HG02981 (cell line): ENCODE results near the gene PABPC5.

Experiments
- ATAC-seq: cut with Tn5 transposase; IDR thresholded peaks from one replicate; pipeline ENCODE4 v1.9.1; 2021; ENCODE audit warnings: mild to moderate bottlenecking, moderate library complexity; ENCODE audit not compliant: unreplicated experiment

PABPC5 gene

GRCh38 chrX:91434351-91435168 lies at the start of gene PABPC5:
Gene PABPC5, plus strand, starts transcription at chrX:91434839. Its CDS starts 739 bp downstream, at chrX:91435578.
- no peak for ATAC-seq

- ATAC-seq, result no peak
Observed at GRCh38 chrX:91389026-91389425, 45.6 kb upstream of the PABPC5 start.

DNA sequence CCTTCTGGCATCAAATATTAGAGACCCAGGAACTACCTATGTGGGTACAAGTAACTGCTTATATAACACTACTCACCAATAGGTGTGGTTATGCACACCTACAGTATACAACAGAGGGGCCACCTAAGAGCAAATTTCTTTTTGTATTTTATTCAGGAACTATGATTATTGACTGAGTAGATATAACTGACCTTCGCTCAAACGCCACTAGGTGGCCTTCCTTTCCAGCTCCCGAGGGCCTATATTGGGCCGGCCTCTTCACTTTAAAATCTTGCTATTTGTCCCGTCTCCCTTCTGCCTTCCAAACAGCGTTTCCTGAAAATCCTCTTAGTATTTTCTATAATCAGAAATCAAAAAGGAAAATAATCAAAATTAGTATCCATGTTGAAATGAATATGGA lies 19.9 kb upstream of the PABPC5 start:
- ATAC-seq, result no peak

DNA sequence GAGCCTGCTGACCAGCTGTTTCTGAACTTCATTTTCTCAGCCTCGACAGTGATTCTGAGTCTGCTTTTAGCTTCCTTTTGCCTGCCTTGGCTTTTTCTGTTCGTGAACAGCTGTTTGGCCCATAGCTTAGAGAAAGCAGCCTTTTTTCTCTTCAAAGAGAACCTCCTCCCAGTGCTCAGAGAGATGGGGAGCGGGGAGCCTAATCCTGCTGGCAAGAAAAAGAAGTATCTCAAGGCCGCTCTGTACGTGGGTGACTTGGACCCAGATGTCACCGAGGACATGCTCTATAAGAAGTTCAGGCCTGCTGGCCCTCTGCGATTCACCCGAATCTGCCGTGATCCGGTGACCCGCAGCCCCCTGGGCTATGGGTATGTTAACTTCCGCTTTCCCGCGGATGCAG lies 756 bp downstream of the PABPC5 start:
- ATAC-seq, result no peak
